GM19324 (cell line): ENCODE measurements around the gene GYG2.
"Not testable (repeated sequence)": the region's sequence is repeated elsewhere in the genome, so short reads cannot be mapped to it uniquely, and the experiment has no call there.

Source experiments
- ATAC-seq: cut with Tn5 transposase; IDR thresholded peaks from one replicate; pipeline ENCODE4 v1.9.1; 2021; ENCODE audit warnings: mild to moderate bottlenecking, moderate library complexity; ENCODE audit not compliant: unreplicated experiment, low FRiP score

Gene GYG2

DNA sequence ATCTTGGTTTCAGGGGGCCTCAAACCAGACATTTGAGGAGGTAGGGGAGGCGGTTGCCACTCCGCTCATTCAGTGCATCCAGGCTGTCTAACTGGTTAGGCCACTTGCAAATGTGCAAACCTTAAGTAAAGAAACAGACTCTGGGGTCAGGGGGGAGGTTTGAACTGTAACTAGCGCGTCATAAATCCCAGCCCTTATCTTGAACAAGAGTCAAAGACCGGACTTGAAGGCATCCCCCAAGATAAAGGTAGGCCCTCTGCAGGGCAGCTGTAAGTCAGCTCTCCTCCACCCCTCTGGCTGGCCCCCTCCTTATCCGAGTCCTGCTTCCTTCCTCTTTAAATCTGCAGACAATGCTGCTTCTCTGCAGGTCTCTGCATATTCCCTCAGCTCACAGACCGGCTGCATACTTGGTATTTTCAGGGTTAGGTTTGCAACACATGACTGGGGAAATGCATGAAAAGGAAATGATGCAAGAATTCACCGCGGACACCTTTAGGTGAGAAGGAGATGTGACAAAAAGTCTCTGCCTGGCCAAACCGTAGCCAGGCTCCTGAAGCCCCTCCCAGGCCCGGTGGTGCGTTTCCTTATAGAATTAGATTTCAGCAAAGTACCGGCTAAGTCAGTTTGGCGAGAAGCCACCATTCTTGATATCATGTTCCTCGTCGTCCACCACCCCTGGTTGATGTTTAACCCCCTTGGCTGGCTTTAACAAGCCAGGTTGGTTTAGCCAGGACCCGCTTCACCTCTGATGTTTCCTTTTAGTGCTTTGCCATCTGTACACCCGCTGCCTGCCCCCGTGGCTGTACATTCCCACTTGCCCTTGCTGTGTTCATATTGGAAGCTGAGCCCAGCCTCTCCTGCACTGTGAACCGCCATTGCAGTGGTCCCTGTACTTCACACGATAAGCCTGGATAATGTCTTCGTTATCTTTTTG lies 69.2 kb downstream of the GYG2 start:
- ATAC-seq, result not testable (repeated sequence)

DNA sequence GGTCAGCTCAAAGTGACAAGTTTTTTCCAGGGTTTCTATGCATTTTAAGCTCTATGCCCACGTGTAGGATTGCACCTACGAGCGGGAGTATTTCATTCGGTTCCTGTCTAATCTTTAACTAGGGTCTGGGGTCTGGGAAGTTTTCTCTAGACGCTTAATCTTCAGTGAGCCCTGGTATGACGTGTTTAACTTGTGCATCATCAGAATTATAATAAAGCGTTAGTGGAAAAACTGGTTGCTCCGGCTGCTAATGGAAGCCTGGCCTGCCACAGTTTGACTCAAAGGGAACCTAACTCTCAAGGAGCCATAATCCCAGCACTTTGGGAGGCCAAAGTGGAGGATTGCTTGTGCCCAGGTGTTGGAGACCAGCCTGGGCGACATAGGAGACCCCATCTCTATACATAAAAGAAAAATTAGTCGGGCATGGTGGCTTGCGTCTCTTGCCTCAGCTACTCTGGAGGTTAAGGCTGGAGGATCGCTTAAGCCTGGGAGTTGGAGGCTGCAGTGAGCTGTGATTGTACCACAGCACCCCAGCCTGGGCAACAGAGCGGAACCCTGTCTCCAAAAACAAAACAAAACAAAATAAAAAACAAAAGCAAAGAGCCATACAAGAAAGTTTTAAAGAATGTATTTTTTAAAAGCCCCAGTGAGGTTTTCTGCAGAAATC lies 70.2 kb downstream of the GYG2 start:
- ATAC-seq, result no peak

DNA sequence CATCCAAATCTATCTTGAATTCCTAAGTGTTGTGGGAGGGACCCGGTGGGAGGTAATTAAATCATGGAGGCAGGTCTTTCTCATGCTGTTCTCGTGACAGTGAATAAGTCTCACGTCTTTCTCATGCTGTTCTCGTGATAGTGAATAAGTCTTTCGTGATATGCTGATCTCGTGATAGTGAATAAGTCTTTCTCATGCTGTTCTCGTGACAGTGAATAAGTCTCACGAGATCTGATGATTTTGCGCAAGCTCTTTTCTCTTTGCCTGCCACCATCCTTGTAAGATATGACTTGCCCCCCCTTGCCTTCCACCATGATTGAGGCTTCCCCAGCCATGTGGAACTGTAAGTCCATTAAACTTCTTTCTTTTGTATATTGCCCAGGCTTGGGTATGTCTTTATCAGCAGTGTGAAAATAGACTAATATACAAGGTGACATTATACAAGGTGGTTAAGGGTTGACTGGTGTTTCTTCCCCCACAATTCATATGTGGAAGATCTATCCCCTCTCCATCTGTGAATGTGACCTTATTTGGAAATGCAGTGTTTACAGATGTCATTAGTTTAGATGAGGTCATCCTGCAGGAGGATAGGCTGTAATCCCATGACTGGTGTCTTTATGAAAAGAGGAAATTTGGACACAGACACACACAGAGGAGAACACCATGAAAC lies 72.8 kb downstream of the GYG2 start:
- no peak for ATAC-seq

DNA sequence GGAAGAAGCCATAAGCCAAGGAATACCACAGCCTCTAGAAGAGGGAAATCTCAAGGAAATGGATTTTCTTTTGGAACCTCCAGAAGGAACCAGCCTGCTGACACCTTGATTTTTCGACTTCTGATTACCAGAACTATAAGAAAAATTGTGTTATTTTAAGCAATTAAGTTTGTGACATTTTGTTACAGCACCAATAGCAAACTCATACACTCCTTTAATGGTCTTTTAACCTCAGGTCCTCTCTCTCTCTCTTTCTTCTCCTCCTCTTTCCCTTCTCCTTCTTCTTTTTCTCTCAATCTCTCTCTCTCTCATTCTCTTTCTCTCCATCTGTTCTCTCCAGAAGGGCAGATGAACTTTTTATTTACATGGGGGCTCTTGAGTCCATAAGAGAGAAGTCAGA lies 74.1 kb downstream of the GYG2 start:
- ATAC-seq, result no peak

DNA sequence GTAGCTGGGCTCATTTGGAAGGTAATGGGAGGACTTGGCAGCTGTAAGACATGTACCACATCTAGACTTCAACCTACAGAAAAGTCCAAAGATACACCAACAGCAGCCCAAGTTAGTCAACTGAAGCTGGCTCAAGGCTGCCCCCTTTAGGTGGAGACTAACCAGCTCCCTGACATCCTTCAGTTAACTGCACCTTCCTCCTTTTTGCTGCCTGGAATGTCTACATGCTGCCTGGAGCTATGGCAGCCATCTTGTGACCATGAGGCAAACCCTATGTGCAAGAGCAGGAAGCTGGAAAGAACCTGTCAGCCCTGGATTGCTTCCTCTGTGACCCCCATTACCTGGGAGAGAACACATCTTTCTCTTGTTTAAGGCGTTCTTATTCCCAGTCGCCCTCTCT lies 74.6 kb downstream of the GYG2 start:
- no peak for ATAC-seq

DNA sequence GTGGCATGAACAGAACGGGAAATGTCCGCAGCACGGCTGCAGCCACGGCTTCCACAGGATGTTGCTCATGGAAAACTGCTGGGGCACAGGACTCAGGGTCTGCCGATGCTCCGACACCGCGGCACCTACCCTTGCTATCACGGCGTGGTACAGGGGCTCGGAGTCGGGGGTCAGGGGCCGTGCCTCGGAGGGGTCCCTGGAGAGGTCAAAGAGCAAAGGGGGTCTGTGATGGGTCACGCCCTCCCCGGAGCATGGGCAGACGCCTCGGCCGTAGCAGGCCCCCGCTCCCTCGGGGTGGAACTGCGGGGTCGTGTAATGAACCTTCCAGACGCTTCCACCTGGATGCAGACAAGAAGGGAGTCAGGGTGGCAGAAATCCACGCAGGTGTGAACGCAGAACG lies 78.6 kb downstream of the GYG2 start:
- no peak for ATAC-seq

DNA sequence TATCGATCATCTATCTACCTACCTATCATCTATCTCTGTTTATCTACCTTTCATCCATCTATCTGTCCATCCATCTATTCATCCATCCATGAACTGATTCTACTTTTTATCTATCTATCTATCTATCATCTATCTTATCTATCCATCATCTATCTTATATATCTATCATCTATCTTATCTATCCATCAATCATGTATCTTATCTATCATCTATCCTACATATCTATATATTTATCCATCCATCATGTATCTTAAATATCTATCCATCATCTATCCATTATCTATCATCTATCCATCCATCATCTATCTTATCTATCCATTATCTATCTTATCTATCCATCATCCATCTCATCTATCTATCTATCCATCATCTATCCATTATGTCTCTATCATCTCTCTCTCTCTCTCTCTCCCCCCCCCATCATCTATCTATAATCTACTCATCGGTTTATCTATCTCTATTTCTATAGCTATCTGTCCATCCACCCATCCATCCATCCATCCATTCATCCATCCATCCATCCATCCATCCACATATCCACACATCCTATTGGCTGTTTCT lies 79.5 kb downstream of the GYG2 start:
- ATAC-seq, result no peak

DNA sequence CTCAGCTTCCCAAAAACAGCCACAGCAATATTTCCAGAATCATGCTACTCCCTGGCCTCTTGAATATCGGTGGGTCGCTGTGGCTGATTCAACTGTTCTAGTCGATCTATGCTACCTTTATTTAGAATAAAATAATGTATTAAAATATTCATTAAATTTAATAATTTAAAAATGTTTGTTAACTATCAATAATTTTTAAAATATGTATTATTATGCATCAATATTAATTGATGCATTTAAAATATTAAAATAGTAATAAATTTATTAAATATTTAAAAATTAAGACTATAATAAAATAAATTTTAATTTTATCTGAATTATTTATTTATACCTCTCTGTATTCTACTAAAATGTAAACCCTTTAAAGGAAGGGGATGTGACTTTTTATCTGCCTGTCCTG lies 81.4 kb downstream of the GYG2 start:
- no peak for ATAC-seq

DNA sequence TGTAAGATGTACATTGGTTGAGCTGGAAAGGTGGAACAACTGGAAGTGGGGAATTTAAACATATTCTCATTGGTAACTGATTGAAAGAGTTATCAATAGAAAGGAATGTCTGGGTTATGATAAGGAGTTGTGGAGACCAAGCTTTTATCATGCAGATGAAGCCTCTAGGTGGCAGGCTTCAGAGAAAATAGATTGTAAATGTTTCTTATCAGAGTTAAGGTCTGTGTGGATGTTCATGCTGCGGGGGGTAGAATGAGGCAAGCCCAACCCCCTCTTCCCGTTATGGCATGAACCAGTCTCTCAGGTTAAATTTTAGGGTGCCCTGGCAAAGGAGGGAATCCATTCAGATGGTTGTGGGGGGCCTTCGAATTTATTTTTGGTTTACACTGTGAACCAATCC lies 84.4 kb downstream of the GYG2 start:
- no peak for ATAC-seq

DNA sequence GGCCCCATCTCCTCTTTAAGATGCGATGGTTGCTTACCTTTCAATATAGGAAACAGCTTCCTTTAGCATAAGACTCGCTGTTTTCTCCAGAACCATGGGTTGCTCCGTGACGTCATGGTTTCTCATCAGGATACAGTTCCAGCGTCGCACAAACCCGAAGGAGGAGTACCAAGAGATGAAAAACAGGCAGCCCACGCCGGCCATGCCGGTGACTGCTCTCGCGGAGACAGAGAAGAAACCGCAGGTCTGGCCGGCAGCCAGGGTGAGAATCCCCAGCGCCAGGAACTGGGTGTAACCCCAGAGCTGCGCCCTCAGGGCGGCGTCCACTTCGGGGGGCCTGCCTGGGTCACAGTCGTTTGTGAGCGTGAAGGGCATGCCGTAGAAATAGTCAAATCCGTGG lies 89.0 kb downstream of the GYG2 start:
- ATAC-seq, result no peak

DNA sequence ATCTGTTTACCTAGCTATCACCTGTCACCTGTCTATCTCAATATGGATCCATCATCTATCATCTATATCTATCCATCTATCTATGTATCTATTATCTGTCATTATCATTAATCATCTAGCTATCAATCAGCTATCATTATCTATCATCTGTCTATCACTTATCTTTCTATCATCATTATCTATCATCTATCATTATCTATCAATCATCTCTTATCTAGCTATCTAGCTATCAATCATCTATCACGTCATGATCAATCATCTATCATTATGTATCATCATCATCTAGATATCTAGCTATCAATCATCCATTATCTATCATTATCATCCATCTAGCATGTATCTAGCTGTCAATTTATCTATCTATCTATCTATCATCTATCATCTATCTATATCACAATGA lies 92.5 kb downstream of the GYG2 start:
- ATAC-seq, result no peak

DNA sequence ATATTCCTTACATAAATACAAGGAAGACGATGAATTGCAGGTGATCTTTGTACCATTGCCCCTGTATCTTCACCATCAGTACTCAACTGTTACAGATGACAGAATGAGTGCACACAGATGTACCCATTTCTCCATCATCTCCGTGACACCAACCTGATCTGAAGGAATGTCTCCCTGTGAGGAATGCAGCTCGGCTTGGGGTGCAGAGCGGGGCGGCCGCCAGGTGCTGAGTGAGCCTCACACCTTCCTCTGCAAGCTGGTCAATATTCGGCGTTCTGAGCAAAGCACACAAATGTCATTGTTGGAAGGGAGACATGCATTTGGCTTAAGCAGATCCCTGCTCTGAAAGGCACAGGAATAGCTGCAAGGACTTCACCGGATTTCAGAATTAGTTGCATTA lies 93.0 kb downstream of the GYG2 start:
- no peak for ATAC-seq

DNA sequence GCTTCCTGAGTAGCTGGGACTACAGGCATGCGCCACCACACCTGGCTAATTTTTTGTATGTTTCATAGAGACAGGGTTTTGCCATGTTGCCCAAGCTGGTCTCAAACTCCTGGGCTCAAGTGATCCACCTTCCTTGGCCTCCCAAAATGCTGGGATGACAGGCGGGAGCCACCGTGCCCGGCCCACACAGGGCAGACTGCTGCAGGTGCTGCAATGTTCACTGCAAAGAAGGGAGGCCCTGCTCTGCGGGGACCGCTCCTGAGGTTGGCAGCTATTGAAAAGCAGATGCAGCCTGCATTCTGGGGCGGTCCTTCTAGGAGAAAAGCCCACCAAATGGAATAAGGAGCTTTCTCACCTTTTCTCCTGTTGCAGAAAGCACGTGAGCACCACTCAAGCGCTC lies 95.4 kb downstream of the GYG2 start:
- no peak for ATAC-seq

DNA sequence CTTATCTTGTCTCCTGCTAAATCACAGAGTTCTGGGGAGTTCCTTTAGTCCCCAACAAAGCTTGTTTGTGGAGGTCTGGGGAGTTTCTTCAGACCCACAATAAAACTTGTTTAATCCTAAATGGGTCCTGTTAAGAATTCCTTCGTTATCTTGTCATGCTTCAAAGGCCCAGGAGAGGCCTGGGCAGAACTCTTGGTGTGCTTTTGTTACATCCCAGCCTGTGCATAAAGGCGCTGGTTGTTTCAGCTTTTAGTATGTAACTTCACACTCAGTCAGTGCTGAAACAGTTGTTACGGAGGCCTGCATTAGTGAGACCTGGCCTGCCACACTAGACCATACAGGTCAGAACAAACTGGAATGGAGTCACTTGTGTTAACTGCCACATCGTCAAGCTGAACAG lies 97.5 kb downstream of the GYG2 start:
- ATAC-seq, result not testable (repeated sequence)

DNA sequence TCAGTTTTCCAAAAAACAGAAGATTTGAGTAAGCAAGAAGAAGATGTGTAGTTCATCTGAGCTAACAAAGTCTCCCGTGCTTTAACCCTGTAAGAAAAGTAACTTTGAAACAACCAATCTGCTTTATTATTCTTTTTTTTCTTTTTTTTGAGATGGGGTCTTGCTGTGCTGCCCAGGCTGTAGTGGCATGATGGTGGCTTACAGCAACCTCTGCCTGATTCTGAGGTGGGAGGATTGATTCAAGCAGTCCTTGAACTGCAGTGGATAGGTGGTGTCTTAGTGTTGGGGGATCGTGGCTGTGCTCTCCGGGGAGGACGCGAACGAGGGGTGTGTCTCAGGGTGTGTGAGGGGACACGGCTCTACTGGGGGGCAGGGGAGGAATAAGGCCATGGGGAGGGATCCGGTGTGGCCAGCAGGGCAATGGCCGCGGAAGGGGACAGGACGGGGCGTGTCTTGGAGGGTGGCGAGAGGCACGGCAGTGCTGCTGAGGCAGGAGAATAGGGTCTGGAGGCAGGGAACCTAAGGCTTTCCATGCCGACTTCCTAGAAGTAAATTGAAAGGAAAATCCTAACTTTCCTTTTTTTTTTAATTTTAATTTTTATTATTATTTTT lies 98.0 kb downstream of the GYG2 start:
- ATAC-seq, result no peak

DNA sequence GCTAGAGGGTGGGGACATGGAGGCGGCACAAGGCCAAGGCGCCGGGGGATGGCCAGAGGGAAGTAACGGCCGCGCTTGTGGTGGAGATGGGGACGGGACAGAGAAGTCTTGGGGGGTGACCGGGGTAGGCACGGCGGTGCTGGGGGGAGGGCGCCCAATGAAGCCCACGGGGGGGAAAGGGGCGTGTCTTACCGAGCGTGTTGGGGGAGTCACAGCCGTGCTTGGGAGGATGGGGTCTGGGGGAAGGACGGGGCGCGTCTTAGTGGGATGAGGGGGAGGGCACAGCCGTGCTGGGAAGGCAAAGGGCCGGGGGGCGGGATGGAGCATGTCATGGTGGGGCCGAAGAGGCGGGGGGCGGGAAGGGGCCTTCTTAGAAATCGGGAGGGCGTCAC lies 99.5 kb downstream of the GYG2 start:
- ATAC-seq, result no peak

DNA sequence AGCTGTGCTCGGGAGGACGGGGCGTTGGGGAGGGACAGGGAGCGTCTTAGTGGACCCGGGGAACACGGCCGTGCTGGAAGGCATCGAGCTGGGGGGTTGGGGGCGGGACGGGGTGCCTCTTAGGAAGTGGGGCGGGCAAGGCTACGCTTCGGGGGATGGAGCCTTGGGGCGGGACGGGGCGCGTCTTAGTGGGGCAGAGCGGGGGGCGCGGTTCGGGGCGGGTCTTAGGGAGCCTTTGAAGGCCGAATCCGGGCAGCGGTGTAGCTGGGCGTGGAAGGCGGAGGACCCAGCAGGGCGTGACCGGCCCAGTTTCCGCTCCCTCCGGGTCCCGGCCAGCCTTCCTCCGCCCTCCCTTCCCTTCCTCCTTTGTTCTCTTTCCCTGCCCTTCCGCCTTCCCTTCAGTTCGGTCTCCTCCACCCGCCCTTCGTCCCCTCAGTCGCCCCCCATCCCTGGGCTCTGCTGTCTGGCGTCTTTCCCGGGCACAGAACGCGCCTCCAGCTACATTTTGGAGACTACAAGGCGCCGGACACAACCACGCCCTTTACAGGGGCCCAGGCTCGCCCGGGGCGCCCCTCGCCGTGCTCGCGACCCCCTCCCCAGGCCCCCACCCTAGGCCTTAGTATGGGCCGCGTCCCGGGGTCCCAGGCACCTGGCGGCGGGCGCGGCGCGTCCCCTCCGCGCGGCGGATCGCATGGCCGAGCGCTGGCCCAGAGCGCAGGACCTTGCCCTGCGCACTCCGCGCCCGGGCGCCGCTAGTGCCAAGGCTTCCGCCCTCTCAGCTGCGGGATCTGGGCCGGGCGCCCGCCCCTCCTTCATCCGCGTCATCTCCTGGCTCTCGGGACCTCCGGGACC lies 100.1 kb downstream of the GYG2 start, which contains the start of gene ARSD:
ARSD (minus strand) TSS at position 757 of the 852 bp plus-strand sequence; CDS start at position 693, 64 bp downstream.
- peak; percentile 92 for ATAC-seq

DNA sequence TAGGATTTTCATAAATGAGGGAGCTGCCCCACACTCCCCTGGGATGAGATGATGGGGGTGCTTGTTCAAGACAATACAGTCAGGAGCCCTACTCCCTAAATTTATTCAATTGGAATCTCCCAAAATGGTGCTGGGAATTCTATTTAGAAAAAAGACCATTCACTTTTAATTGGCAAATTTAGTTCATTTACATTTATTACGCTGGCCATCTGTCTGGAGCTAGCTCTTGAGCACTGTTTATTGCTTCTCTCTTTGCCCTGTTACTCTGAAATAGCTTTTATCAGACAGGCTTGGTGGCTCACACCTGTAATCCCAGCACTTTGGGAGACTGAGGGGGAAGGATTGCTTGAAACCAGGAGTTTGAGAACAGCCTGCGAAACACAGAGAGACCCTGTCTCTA lies 102.4 kb downstream of the GYG2 start:
- no peak for ATAC-seq

DNA sequence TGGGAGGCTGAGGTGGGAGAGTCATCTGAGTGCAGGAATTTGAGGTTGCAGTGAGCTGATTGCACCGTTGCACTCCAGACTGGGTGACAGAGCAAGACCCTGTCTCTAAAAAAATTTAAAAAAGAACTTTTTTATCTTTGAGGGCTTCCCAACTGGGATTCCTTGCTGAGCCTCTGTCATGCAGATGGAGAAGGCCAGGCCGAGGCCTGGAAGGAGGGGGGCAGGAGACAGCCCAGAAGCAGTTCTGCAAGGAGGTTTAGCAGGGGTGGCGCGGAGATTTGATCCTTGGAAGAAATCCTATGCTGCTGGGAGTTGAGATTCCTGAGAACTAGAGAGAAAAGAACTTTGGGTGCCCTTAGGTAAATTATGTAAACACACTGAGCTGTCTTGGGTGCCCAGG lies 102.9 kb downstream of the GYG2 start:
- ATAC-seq, result no peak
